NOMO-1 treated with dmso at 0.1 percent for 144 hours (cell line): Measurements from ENCODE around the gene NCKAP5L.
A peak's percentile ranks its signal among the peaks of the same experiment; 100 is the strongest.

Source experiments
- DNase-seq: peaks from one replicate; lab custom pipeline; 2025; ENCODE audit not compliant: unreplicated experiment; lab: John Stamatoyannopoulos, UW

Gene NCKAP5L

GRCh38 chr12:49741882-49742620, 86.2 kb downstream of the NCKAP5L start:
- peak; percentile 82 for DNase-seq
